HG02798 (cell line): Measurements from ENCODE around the gene ANP32B.
"Not testable (repeated sequence)": the region's sequence is repeated elsewhere in the genome, so short reads cannot be mapped to it uniquely, and the experiment has no call there.

Source experiments
- ATAC-seq: cut with Tn5 transposase; IDR thresholded peaks from one replicate; pipeline ENCODE4 v1.9.1; 2021; ENCODE audit warnings: mild to moderate bottlenecking; ENCODE audit not compliant: unreplicated experiment, poor library complexity

The ANP32B gene

DNA sequence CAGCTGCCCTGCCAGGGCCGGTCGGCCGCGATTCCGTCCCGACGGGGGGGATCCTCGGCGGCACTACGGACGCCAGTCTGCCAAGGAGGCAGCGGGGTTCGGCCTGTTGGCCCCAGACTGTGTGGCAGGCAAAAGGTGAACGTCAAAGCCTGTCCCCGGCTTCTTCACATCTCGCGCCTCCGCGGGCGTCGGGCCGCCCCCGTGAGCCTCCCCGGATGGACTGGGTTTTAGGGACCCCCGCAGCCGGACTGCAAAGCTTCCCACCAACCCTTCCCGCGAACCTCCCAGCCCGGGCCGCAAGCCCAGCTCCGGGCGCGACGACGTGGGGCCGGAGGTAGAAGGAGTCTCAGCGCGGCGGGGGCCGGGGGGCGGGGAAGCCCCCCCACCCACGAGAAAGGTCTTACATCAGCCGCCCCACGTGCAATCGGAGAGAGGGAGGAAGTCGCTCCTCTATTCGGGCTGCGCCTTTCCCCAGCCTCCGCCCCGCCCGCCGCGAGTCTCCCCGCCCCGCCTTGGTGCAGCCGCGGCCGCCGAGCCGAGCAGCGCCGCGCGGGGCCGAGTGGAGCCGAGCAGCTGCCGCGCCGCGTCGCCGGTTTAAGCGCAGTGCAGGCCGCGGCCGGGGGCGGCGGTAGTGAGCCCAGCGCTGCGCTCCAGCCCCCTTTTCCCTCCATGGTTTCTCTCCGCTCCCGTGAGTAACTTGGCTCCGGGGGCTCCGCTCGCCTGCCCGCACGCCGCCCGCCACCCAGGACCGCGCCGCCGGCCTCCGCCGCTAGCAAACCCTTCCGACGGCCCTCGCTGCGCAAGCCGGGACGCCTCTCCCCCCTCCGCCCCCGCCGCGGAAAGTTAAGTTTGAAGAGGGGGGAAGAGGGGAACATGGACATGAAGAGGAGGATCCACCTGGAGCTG, at the start of gene ANP32B:
ANP32B (plus strand) TSS at position 659 of the 906 bp plus-strand sequence; CDS start at position 874, 215 bp downstream.
- peak; percentile 66 for ATAC-seq

DNA sequence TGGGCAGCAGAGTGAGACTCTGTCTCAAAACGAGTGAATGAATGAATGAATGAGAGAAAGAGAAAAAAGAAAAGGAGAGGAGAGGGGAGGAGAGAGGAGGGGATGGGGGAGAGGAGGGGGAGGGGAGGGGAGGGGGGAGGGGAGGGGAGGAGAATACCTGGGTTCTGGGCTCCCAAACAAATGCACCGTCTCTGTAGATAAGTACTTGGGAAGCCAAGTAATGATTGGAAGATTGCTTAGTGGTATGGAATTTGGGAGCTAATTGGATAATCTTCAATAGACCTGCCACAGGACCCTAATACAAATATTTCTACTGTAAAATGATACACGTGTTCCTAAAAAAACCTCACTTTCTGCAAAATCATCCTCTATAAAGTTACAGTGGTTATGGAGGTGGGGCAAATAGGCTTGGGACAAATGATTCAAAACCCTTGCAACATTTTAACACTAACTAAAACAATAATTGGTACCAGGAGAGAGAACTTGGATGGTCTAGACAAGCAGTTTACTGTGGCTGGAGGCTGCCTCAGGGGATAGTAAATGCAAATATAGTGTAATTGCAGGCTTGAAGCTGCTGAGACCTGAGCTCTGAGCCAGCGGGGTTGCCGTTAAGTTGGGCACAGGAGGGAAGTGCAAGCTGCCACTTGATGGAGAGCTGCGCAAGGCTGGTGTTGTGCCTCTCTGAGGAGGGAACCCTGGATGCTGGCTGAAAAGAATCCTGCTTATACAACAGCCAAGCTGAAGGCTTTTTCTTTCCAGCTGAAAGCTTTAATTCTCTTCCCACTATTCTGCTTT, 48.6 kb upstream of the ANP32B start:
- ATAC-seq, result no peak

DNA sequence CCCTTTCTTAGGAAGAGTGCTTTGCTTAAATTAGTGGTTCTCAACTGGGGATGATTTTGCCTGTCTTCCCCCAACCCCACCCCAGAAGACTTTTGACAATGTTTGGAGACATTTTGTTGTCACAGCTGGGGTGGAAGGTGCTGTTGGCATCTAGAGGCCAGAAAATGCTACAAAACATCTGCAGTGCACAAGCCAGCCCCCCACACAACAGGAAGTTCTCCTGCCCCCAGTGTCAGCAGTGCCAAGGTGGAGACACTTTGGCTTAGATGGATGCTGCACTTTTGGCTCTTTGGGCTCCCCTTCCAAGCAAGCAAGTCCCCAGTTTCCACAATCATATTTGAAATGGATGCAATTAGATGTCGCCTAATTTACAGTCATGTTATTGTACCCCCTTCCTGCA, 47.9 kb upstream of the ANP32B start:
- no peak for ATAC-seq

DNA sequence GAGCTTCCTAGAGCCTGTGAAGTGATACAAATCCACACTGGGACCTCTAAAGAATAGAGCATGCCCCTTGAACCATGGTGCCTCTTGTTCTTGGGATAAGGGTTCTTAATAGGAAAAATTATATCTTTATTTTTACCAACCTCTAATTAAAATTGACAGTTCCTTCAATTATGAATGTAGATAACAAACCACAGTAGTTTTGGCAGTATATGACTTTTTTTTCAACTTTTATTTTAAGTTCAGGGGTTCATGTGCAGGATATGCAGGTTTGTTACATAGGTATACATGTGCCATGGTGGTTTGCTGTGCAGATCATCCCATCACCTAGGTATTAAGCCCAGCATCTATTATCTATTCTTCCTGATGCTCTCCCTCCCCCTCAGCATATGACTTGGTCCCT, 46.1 kb upstream of the ANP32B start:
- no peak for ATAC-seq

DNA sequence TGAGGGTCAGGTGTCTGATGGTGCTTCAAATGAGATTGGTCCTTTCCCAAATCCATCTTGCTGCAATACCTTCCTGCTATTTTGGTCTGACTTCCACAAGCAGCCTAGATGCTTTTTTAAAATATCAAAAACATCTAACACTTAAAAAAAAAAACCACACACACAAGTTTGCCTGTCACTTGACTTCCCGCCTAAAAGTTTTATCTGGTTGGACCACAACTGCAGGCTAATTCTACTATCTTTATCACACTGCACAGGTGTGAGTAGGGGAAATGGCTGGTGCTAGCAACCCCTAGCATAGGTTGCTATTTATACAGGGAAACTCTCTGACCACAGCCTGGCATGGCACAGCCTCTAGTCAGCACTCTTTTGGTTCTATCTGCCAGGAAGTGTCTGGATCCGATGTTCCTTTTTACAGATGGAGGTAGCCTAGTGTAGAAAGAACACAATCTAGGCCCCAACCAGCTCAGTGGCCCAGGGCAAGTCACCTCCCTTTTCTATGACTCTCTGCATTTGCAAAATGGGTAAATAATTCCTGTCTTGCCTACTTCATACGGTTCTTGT, 45.0 kb upstream of the ANP32B start, which contains the start of gene HEMGN:
HEMGN (minus strand) TSS at position 92 of the 564 bp plus-strand sequence; CDS start at position 56, 36 bp downstream.
- ATAC-seq, result peak; percentile 62

DNA sequence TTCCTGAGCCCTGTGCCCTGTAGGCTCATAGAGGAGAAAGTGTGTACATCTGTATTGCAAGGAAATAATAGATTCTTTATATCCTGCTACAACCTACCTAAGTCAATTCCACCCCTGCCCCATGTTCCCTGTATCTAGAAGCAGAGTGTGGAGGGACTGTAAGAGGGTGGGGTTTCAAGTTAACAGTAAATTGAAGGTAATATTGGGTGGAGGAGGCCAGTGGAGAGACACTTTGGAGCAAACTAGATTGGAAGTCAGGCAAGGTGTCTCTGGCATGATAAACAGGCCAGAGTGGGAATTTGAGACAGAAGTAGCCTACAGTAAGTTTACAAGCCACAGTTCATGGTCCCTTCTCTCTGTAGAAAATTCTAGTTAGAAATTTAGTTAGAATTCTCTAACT, 42.9 kb upstream of the ANP32B start:
- ATAC-seq, result no peak

DNA sequence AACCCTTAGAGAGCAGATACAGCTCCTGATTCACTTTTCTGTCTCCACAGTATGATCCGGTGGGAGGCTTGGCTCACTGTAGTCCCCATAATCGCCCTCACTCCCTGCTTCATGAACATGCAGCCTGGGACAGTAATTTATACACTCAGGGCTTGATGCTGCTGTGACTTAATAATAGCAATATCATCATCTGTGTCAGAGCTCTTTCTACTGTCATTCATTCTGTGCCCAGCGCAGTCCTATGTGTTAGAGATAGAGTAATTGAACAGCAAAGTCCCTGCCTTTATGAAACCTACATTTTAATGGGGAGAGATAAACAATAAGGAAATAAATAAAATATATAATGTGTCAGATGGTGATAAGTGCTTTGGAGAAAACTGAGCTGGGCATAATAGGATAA, 42.4 kb upstream of the ANP32B start:
- ATAC-seq, result no peak

DNA sequence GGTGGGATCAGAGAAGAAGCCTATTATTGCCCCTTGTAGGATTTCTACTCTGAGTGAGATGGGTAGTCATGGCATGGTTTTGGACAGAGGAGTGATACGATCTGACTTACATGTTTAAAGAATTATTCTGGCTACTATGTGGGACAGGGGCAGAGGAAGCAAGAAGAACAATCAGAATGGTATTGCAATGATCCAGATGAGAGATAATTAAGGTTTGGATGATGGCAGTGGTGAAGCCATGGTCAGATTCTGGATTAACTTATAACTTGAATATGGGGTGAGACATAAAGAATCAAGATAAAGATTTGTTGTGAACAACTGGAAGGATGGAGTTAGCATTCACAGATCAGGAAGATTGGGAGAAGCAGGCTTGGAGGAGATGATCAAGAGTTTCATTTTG, 41.8 kb upstream of the ANP32B start:
- ATAC-seq, result no peak

DNA sequence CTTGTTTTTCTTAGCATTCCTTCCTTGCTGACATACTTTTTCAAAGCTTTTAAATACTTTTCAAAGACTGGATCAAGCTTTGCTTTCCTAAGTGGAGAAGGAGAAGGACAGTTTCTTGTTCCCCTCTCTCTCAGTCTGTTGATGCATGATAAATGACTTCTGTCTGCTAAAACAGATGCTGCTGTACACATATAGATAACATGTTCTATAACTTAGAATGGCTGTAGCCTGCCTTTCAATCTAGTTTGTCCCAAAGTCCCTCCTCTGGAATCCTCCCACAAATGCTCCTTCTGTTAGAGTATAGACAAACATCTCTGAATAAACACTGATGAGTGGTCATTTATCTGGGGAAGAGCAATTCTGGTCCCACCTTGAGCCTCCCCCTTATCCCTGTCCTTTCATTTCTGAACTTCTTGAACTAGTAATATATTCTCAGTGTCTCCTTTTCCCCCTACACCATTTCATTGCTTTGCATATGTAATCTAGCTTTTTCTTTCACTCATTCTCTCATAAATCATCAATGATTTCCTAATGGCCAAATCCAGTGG, 39.8 kb upstream of the ANP32B start:
- no peak for ATAC-seq

DNA sequence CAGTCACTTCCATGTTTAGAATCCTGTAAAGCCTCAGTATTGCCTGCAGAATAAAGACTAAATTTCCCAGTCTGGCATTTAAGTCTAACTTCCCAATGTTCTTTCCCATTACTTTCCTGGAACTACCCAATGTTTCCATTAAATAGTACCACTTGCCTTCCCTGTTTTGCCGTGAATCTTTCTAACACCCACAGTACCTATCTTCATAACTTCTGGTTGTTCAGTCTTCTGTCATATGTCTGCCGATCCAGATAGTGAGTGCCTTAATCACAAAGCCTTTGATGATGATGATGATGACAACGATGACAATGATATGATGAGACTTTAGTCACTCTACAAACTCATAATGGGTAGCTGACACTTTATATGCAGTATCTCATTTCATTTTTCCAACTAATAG, 38.5 kb upstream of the ANP32B start:
- ATAC-seq, result no peak

DNA sequence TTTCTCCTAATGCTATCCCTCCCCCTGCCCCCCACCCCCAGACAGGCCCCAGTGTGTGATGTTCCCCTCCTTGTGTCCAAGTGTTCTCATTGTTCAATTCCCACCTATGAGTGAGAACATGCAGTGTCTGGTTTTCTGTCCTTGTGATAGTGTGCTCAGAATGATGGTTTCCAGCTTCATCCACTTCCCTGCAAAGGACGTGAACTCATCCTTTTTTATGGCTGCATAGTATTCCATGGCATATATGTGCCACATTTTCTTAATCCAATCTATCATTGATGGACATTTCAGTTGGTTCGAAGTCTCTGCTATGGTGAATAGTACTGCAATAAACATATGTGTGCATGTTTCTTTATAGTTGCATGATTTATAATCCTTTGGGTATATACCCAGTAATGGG, 37.7 kb upstream of the ANP32B start:
- not testable (repeated sequence) for ATAC-seq

DNA sequence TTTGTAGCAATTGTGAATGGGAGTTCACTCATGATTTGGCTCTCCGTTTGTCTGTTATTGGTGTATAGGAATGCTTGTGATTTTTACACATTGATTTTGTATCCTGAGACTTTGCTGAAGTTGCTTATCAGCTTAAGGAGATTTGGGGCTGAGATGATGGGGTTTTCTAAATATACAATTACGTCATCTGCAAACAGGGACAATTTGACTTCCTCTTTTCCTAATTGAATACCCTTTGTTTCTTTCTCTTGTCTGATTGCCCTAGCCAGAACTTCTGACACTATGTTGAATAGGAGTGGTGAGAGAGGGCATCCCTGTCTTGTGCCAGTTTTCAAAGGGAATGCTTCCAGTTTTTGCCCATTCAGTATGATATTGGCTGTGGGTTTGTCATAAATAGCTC, 36.0 kb upstream of the ANP32B start:
- not testable (repeated sequence) for ATAC-seq

DNA sequence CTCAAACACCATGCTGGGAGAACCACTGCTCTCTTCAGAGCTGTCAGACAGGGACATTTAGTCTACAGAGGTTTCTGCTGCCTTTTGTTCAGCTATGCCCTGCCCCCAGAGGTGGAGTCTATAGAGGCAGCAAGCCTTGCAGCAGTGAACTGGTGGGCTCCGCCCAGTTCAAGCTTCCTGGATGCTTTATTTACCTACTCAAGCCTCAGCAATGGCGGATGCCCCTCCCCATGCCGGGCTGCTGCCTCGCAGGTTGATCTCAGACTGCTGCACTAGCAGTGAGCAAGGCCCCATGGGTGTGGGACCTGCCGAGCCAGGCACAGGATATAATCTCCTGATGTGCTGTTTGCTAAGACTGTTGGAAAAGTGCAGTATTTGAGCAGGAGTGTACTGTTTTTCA, 32.3 kb upstream of the ANP32B start:
- ATAC-seq, result not testable (repeated sequence)

DNA sequence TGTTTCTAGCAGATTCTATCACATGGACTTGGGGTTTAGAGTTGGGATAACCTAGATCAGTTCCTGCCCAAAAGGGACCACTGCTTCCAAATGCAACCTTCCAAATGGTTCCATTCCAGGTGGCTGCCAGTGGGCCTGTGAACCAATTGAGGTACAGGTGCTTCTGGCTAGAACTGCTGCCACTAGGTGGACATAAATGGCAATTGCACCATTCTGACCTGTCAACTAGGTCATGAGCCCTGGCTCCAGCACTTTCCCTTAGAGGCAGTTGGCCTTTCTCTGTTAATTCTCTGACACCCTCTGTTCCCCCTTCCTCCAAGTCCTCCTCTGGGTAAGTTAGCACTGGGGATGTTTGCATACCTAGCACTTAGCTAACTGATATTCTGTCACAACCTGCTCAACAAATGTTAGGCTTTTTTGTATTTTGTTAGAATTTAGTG, 28.6 kb upstream of the ANP32B start:
- ATAC-seq, result peak; percentile 72

DNA sequence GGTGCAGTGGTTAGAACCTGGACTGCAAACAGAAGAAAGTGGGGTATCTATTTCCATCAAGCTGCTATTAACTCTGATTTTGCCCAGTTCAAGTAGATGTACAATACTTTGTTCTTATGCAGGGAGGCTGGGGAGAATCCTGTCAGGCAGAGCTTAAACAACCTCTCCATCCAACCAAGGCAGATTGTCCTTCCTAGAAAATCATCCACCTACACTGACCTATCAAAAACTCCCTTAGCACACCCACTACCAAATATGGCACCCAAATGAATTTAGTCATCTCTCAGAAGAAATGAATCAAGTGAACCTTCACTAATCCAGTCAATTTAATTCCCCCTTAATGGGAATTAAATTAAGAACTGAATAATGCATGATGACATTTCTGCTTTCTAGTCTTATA, 26.8 kb upstream of the ANP32B start:
- ATAC-seq, result no peak

DNA sequence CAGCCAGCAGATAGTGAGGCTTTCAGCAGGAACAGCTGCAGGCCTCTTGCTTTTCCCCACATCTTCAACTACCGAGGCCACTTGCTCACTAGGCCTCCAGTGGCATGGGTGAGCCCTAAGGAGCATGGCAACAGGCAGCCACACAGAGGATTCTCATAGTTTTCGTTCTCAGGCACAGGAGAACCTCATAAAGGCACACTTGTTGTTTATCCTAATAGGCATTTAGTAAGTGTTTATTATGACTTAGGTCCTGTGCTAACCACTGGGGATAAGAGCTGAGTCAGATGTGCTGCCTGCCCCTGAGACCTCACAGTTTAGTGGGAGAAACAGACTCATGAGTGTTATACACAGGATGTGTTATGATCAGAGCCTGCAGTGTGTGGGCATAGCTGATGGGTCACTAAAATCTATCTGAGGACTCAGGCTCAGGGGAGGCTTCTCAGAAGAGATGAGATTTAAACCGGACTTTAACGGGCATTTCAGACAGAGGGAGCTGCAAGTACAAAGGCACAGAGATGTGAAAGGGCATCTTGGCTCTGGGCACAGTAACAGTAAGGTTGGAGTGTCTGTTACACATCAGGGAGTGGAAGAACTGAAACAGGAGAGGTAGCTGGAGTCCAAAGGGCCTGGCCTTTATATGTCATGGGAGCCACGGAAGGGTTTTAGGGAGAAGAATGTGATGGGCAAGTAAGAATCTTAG, 24.2 kb upstream of the ANP32B start:
- no peak for ATAC-seq

DNA sequence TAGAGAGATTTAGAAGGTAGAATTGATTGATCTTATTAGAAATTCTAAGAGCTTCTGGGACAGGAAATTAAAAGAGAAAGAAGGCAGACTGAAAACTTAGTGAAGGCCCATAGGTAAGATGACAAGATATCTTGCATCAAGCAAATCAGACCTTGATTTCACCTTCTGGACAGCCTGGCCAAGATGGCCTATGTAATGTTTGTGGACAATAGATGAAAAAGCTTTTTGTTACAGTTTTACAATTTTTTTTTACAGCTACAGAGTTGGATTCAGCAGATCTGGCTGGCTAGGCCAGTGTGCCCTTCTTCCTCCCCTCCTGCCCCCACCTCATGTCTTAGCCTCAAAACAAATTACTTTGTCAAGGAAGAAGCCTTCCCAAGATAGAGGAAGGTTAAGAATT, 23.6 kb upstream of the ANP32B start:
- ATAC-seq, result no peak

DNA sequence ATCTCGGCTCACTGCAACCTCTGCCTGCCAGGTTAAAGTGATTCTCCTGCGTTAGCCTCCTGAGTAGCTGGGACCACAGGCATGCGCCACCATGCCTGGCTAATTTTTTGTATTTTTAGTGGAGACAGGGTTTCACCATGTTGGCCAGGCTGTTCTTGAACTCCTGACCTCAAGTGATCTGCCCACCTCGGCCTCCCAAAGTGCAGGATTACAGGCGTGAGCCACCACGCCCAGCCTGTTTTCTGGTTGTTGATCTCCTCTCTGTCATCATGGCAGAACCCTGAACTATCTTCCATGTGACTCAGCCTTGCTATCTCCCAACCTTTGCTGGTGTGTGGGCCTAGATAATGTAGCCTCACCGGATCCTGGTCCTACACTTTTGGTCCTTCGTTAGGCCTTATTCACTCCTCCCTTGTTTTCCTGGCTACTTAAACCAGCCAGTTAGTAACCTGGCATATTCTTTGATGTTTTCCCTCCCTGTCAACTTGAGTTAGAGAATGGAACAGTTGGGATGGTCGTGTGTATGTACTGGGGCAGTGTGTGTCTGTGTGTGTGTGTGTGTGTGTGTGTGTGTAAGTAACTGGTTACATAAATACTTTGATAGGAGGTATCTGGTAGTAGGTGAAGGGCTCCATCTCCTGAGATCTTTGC, 22.3 kb upstream of the ANP32B start:
- ATAC-seq, result not testable (repeated sequence)

DNA sequence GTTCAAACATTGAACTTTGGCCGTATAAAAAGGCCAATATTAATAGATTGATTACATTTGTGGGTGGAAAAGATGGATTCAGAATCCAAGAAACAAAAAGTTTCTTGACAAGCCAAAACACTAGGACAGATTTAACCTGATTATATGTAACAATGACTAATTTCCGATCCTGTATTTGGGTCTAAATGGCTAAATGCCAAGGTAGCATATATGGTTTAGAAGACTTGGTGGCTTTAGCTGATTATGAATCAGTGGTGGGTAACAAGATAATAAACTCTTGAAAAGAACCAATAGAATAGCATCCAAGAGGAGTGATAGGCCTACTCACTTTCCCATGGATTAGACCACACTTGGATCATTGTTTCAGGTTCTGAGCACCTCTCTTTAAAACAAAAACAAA, 21.8 kb upstream of the ANP32B start:
- ATAC-seq, result no peak
